Left forelimb (tissue), 1 donor: ENCODE measurements around the gene RMND5B.
"Not testable (repeated sequence)": the region's sequence is repeated elsewhere in the genome, so short reads cannot be mapped to it uniquely, and the experiment has no call there.

Source experiments
- DNase-seq: peaks from one replicate; pipeline ENCODE4 v3.0.0-alpha.2; 2018; ENCODE audit warnings: low spot score

The RMND5B gene, protein sequence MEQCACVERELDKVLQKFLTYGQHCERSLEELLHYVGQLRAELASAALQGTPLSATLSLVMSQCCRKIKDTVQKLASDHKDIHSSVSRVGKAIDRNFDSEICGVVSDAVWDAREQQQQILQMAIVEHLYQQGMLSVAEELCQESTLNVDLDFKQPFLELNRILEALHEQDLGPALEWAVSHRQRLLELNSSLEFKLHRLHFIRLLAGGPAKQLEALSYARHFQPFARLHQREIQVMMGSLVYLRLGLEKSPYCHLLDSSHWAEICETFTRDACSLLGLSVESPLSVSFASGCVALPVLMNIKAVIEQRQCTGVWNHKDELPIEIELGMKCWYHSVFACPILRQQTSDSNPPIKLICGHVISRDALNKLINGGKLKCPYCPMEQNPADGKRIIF

DNA sequence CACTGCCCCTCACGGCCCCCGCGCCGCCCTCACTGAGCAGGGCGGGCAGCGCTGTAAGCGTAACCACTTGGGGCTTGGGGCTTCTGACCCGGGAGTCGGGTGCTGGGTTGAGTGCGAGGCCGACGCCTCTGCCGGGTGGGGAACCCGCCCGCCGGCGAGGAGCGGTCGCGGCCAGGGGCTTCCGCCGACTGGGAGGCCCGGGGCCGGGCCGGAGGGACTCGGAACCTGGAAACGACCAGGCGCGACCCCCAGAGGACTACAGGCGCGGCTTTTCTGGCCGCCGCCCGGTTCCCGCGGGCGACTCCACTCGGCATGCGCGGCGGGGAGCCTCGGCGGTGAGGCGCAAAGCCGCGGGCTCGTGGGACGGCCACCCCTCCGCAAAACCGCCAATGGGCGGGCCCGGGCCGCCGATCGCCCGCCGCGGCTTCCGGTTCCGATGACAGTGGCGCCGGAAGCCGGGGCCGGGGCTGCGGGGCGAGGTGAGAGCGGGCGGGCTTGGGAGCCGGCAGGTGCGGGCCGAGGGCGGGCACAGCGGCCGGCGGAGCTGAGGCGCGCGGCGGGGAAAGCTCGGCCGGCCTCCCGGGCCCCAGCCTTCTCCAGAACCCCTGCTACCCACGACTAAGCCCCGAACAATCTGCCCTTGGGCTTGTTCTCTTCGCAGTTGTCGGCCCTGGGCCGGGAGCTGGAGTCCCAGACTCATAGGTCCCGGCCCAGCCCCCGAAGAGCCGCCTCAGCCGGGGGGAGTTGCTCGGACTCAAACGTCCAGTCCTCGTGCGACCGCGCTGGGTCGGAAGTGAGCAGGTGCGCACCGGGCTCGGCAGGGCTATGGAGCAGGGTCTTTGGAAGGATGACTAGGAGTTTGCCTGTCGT is at the start of gene RMND5B:
Gene RMND5B, plus strand, starts transcription at position 439 of the 870 bp plus-strand sequence. CDS start 7,106 bp downstream, outside the sequence.
- DNase-seq = peak; percentile 79

DNA sequence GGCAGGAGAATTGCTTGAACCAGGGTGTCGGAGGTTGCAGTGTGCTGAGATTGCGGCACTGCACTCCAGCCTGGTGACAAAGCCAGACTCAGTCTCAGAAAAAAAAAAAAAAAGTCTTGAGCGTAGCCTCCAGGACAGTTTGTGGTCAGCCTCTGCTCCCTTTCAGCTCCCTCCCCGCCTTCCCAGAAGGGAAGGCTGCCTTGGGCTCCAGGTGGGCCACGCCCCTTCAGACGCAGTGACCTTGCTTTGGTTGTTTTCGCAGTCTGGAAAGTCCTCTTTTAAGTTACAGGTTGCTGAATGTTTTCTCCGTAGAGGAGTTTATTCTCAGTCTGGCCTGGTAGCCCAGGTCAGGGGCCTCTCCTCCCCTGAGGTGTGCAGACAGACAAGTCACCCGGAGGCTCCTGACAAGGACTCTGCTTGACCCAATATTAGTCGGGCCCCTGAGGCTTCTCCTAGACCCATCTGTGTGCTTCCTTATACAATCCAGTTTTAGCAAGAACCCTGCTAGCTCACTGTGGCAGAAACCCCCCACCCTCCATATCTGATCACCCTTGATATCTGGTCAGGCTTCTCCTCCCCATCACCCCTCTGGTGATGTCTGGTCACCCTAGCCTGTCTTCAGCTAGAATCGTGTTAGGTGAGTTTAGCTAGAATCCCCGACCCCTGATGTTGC is 49.1 kb upstream of the RMND5B start:
- DNase-seq = no peak

DNA sequence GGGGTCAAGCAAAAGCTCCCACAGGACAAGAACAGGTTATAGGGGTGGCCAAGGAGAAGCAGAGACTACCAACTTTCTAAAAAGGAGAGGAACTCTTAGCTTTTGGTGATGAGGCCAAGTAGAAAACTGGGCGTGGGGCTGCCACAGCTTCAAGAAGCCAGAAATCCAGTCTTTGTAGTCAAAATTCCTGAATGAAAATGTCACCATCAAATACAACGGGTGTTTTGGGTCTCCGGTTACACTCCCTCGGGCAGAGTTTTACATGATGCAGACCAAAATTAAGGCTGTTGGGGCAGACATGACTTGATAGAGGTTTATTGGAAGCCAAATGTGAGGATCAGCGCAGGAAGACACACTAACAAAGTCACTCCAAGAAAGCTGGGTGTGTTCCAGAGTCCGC is 46.9 kb upstream of the RMND5B start:
- DNase-seq = no peak

DNA sequence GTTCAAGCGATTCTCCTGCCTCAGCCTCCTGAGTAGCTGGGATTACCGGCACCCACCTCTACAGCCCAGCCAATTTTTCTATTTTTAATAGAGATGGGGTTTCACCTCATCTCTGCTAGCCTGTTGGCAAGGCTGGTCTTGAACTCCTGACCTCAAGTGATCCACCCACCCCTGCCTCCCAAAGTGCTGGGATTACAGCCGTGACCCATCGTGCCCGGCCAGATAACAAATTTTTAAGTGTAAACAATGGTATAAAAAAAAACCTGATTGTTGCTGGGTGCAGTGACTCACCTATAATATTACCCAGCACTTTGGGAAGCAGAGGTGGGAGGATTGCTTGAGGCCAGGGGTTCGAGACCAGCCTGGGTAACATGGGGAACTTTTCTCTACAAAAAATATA is 45.5 kb upstream of the RMND5B start:
- no peak for DNase-seq

DNA sequence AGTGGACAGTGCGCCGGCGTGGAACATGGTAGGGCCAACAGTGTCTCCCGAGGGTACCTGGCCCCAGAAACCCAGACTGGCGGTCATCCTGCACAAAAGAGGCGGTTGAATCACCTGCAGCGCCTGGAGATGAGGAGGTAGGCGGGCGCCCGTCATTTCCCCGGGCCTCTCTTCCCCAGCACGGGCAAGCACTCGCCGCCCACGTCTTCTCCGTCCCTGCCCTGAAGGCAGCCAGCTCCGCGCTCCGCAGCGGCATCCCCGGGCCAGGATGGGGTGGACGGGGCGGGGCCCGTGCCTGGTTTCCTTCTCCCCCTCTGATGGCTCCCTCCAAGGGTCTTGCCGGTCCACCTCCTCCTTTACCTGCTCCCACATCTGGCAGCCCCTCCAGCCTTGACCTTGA is 44.5 kb upstream of the RMND5B start:
- DNase-seq = no peak

DNA sequence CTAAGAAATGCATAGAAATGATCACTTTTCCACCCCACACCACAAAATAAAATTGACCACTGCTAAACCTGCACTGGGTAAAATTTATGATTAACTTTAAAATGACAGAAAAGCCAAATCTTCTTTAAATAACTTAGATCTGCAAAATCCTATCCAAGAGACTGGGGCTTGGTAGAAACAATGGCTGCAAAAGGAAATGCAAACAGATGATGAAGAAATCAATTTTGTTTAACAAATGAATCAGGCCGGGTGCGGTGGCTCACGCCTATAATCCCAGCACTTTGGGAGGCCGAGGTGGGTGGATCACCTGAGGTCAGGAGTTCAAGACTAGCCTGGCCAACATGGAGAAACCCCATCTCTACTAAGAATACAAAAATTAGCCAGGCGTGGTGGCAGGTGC is 43.6 kb upstream of the RMND5B start:
- DNase-seq = not testable (repeated sequence)

DNA sequence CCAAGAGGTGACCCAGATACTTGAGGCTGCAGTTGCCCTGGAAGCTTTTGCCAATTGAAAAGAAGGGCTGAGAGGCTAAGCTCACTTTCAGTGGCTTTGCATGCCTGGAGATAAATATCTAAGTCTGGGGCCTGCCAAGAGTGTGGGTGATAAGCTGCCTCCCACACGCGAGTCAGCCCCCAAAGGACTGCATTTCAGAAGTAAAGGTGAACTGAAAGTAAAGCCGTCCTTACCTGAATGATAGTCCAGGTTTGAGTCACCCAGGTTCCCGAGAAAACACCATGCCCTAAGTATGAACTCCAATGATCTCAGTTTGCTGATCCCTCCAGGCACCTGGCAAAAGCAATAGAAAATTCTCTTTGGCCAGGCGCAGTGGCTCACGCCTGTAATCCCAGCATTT is 40.0 kb upstream of the RMND5B start:
- no peak for DNase-seq

DNA sequence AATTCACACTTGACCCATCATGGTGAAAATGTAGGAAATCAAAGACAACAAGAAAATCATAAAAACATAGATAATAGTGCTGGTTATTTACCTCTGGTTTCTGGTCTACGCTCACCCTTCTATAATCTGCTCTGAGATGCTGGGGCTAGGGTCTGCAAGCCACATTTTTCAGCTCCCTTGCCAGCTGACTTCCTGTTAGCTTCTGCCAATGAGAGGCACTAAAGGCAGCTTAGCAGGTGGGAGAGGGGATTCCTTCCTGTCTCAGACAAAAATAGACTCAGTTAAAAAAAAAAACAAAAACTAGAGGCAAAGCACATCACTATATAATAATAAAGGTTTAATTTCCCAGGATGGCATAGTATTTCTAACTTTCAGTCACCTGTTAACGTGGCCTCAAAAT is 37.7 kb upstream of the RMND5B start:
- no peak for DNase-seq

DNA sequence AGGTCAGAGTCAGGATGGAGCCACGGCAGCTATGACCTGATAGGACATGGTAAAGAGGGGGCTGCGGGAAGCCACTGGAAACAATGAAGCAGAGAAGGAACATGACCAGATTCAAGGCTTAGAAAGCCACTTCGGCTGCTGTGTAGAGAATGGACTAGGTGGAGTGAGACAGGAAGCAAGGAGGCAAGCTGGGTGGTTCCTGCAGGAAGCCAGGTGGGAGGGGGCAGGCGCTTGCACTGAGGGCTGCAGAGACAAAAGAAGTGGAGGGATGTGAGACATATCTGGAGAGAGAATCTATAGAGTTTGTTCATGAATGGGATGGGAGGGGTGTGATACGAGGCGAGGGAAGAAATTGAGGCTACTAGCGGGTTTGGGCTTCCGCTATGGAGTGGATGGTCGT is 36.5 kb upstream of the RMND5B start:
- DNase-seq = no peak

DNA sequence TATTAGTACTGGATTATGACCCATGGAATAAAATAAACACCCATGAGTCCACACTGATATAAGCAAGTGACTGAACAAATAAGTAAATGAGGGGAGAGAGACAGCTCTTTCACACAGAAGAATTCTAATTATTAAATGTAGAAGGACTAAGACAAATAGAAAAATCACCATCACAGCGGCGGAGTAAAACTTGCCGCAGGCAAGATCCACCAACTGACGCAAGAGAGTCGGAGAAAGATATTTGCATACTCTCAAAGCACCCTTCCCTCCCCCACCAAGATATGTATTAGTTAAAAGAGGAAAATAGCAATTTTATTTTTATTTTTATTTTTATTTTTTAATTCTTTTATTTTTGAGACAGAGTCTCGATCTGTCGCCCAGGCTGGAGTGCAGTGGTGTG is 32.1 kb upstream of the RMND5B start:
- DNase-seq = no peak

DNA sequence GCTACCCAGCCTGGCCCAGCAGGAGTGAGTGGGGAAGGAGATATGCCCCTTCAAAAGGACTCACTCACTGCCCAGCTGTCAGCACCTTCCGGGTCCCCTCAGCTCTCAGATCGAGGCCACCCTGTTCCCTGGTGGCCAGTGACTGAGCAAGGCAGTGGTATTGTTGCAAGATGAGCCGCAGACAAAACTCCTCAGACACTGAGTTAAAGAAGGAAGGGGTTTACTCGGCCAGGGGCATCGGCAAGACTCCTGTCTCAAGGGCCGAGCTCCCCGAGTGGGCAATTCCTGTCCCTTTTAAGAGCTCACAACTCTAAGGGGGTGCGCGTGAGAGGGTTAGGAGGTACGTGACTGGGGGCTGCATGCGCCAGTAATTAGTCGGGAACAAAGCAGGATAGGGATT is 27.2 kb upstream of the RMND5B start:
- no peak for DNase-seq

DNA sequence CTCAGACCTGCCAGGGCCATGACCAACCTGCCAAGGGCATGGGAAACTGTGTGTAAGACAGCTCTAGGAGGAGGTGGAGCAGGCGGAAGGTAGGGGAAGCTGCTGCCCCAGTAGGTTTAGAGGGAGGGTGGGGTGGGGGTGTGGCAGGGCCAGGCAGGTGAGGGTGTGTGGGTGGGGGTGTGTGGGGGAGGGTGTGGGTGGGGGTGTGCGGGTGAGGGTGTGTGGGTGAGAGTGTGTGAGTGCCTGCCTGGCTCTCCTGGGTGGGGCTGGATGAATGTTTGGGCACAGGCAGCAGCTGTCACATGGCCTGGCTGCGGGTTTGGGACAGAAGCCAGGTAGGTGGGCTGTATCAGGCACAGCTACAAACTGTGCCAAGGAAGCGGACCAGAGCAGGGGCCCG is 26.3 kb upstream of the RMND5B start:
- DNase-seq = no peak

DNA sequence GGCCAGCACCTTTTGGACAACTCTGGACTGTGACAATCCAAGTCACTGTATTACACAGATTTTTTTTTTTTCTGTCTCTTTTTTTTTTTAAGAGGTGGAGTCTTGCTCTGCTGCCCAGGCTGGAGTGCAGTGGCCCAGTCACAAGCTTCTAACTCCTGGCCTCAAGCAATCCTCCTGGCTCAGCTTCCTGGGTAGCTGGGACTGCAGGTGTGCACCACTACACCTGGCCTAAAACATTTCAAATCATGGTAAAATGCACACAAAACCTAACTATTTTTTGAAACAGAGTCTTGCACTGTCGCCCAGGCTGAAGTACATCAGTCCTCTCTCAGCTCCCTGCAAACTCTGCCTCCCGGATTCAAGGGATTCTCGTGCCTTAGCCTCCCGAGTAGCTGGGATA is 24.7 kb upstream of the RMND5B start:
- DNase-seq = no peak

DNA sequence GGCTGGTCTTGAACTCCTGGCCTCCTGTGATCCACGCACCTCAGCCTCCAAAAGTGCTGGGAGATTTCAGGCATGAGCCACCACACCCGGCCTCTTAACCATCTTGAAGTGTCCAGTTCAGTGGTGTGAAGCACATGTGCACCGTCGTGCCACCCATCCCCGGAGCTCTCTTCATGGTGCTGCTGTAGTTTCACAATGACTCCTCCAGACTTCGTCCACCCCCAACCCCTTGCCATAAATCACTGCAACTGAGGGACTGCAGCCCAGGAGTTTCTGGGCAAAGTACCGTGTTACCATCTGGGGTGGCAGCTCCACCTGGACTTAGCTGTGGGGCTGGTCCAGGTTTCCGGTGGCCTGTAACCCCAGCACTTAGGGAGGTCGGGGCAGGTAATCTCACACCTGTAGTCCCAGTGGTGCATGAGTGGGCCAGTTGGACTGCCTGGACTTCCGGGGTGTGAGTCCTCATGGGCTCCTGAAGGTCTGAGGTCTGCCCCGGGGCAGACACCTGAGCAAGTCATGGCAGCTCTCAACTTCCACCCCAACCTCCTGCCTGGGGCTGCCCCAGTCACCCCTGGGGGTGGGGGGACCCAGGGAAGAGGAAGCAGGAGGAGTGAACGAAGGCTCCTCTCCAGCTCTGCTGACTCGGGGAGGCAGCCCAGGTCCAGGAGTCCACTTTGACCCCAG is 24.1 kb upstream of the RMND5B start:
- no peak for DNase-seq

DNA sequence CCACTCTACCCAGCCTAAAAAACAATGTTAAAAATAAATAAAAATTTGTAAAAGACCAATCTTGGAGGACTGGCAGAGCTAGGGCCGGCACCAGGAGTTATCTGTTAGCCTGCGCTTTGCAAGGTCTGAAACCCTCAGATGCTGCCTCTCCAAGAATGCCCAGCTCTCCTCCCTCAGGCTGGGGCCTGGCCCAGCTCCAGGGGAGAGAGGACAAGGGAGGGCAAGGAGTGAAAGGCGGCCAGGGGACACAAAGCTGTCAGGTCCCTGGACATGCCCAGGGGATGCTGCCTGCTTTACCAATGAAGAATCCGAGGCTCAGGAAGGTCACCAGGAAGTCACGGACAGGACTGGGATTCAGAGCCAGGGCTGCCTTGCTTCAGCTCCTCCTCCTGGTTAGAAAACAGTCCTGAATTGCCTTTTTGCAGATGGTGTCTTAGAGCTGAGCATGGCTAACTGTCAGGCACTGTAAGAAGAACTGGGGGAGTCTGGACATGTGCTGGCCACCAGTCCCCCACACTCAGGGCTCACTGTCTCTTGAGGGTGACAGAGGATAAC is 23.0 kb upstream of the RMND5B start:
- no peak for DNase-seq

DNA sequence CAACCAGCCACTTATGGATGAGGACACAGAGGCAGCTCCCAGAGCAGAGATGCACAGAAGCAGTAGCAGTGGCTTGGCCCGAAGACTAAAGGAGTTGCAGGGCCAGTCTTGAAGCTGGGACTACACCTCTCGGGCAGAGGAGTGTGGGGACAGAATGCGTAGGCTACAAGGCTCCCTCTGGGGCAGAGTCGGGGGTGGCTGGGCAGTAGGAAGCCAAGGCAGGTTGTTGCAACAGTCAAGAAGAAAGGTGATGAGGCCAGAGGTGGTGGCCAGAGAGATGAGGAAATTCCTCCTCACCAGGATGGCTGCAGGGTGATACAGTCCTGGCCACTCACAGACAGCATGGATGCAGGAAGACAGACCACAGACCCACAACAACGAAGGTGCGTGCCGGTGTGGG is 22.4 kb upstream of the RMND5B start:
- DNase-seq = no peak

DNA sequence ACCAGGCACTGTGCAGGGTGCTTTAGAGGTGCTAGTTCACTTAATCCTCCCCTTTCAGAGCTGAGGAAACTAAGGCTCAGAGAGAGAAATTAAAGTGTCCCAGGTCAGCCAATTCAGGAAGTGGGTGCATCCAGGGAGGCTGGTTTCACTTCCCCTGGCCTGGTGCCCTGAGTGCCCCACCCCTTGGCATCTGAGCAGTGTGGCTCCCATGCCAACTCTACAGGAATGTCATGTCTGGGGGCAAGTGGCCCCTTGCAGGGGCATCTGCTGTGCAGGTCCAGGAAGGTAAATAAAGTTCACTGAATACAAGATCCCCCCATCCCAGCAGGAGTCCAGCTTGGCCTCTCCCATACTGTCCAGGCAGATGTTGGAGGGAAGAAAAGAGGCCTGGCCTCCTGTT is 21.8 kb upstream of the RMND5B start:
- DNase-seq = no peak

DNA sequence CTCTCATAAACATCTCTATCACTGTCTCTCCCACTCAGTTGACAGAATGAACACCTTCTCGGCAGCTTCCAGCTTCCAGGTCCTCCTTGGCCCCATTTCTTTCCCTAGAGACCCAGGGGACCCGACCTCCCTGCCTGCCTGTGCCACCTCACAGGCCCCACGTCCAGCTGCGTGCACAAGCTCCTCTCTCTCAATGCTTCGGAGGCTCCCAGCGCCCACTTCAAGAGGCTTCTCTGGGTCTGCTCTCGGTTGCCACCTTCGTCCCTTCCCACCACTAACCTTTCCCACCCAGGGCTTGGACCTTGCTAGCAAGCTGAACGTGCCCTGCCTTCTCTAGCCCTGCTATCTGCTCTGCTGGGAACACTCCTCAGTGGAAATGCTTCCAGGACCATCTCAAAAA is 20.3 kb upstream of the RMND5B start:
- no peak for DNase-seq

DNA sequence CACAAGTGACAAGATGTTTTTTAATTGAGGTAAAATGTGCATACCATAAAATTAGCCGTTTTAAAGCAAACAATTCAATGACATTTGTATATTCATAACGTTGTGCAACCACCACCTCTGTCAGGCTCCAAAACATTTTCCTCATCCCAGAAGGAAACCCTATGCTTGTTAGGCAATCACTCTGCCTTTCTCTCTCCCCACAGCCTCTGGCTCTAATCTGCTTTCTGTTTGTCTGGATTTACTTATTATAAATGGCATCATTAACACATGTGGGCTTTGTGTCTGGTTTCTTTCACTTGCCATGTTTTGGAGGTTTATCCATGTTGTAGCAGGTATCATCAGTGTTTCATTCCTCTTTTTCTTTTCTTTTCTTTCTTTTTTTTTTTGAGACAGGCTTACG is 18.9 kb upstream of the RMND5B start:
- DNase-seq = no peak

DNA sequence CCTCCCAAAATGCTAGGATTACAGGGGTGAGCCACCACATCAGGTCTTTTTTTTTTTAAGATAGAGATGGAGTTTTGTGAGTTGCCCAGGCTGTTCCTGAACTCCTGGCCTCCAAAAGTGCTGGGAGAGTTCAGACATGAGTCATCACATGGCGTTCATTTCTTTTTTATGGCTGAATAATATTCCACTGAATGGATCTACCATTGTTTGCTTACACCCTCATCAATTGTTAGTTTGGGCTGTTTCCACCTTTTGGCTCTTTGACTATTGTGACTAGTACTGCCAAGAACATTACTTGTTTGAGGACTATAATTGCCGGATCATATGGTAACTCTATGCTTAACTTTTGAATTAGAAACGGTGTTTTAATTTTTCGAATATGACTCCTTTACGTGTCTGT is 18.3 kb upstream of the RMND5B start:
- DNase-seq = no peak

DNA sequence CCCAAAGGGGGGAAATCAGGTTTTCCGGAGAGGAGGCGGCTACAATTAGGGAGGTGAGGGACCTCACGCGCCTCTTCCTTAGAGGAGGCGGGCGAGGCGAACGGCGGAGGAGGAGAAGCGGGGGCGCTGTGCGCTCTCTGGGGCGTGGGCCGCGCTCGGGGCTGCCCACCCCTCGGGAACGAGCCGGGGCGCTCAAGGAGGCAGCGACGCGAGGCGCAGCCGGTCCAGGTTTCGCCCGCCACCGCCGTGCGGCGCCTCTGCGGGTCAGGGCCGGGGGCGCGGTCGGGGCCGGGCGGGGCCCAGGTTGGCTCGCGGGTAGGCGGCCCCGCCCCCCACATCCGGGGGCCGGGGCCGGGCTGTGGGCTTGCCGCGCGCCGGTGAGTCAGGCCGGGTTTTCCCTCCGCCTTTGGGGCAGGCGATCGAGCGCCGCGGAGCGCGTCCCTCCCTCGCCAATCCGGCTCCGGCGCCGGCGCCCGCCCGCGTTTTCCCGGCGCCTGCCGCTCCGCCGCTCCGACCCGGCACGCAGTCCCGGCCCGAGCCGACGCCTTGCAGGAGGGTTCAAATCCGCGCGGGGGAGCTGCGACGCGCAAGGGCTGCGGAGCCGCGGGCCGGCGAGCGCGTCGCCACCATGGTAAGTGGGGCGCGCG is 17.6 kb upstream of the RMND5B start, which contains the start of gene N4BP3:
Gene N4BP3, plus strand, starts transcription at position 392 of the 647 bp plus-strand sequence. CDS start 6,052 bp downstream, outside the sequence.
- peak; percentile 79 for DNase-seq
